HG03135 (cell line): Measurements from ENCODE around the gene SPON1.

ENCODE experiments used
- ATAC-seq: cut with Tn5 transposase; IDR thresholded peaks from one replicate; pipeline ENCODE4 v1.9.1; 2021; ENCODE audit warnings: mild to moderate bottlenecking, moderate library complexity; ENCODE audit not compliant: unreplicated experiment

The SPON1 gene

DNA sequence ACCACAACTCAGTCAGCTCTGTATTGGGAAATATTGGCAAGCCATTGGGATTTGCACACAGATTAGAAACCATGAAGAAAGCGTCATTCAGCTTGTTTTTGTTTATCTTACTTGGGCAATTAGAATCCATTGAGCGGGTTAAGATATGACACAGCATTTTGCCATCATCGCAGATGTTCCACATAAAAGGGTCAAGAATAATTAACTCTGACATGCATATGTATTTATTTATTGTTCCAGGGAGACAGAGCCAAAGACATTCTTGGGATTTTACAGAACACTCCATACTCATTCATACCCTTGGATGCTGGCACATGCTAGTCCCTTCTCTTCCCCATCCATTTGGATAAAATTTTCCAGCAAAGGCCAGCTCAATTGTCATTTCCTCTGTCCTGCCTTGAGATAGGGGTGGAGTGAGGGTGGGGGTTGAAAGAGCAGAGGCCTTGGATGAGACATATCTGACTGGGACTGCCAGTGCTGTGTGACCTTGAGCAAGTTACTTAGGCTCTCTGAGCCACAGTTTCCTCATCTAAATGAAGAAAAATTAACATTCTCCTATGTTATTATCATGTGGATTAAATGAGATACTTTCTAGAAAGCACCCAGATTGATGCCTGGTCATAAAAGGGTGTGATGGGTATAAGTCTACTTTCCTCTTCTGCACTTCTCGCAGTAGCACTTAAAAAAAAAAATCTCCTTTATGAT lies 216.7 kb downstream of the SPON1 start:
- no peak for ATAC-seq

DNA sequence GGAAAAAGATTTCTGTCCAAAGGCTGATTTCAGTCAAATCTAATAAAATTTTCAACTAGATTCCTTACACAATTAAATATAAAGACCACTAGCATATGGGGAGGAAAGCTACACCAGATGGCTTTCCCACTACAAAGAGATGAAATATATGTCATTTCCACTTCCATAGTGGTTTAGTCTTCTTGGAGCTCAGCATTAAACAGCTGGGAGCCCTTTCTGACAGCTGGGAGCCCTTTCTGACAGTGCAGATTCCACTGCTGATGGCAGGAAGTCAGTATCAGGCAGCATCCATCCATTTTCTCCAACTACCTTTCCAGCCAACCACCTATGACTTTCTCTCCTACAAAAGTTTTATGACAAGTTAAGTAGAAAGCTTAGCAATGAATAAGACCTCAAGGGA lies 218.6 kb downstream of the SPON1 start:
- no peak for ATAC-seq

DNA sequence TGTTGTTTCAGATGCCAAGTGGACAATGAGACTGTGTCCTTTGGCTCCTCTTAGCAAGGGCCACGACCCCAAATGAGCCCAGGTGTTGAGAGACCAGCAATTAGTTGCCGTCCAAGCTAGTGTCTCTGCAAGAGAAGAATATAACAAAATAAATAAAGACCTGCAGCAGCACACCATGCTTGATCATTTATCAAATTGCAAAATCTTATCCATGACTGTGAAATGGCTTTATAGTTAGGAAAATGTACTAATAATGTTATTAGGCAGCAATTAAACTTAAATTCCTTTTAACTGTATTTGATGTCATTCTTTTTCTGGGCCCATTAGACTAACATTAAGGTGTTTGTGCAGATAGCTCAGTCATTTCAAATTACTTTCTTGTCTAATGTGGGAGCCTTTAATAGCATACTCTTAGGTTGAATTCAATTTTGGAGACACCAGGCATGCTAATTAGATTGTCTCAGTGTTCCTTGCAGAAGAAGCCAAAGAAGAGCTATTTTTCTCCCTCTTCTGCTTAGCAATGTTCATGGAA lies 220.4 kb downstream of the SPON1 start:
- ATAC-seq, result no peak

DNA sequence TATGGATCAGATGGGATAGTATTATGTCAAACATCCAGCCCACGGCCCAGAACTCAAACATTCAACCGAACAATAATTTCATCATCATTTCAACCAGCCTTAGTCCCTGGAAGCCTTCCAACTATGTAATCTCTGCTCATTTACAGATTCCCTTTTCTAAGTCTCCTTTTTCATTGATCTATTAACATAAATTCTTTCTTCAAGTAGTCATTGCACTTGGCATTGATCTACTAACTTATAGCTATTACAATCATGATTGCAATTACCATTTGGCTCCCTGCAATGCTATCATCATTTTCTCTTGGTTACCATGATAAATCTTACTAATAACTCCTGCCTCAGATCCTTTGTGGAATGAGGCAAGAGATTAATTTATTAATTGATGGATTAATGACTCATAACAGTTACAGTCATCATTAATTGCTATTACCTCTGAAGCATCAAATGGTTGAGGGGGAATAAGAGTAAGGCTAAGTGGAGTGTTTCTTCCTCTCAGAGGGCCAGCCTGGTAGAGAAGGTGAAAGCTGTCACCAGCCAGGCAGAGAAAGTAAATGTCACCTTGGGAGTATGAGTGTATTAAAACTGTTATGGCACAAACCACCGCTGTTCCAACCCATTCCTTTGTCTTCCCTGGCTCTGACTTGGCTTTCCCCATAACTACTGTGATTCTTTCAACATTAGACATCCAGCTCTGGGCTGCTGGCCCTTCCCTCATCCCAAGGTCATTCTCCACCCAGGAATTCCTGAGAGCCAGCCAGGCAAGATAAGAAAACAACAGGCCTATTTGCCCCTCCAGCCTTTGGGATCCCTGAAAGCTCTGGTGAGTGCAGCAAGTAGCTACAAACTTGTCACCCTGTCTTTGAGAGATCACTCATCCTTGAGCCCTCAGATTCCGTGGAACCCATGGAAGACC lies 221.8 kb downstream of the SPON1 start:
- no peak for ATAC-seq

DNA sequence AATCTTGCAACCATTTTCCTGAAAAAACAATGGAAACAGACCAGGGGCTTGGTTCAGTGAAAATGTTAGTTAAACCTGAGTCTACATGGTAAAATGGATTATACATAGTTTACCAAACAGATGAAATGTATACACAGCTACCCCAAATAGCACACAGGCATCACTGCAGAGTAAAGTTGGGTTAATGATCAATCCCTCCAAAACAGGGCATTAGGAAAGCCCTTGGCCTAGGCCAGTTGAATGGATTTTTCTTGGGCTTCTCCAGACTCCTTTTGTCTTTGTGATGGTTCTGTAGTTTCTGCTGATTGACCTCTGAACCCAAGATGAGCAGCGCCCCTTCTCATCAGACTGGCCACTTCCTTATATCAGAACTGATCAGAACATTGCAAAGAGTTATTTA lies 222.9 kb downstream of the SPON1 start:
- no peak for ATAC-seq

GRCh38 chr11:14186046-14186775 lies 223.7 kb downstream of the SPON1 start:
- no peak for ATAC-seq

DNA sequence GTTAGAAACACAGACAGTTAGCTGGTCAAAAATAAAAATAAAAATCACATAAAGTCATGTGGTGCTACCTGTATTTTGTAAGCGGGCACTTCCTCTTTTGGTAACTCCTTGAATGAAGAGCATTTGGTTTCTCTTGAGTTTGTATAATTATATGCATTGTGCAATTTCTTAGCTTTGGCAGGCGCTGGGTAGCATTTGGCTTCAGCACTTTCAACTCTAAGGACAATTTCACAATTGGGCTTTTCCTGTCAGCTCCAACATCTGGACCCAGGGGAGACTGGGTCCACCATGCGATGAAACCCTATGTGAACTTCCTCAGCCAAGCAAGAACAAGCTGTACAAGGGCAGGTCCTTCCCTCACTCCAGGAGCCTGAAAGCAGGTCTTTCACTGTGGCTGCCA lies 227.4 kb downstream of the SPON1 start:
- ATAC-seq, result no peak

- no peak for ATAC-seq
These were observed 228.7 kb downstream of the SPON1 start for GRCh38 chr11:14190992-14191778.

DNA sequence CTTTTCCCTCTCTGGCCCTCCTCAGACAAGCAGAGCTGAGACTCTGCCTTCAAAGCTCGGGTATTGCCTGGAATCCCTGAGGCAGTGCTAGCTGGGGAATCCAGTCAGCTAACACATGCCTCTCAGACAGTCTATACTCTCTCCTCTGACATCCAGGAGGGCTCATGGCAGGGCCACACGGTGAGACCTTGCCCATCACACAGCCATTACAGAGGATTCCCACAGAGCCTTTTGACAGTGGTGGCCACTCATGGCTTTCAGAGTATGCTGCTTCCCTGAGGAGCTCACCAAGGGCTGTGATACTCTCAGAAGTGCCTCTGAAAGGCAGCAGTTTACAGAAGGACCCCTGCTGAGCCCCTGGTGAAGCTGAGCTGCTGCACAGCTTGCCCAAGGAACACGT lies 231.1 kb downstream of the SPON1 start:
- no peak for ATAC-seq

- ATAC-seq, result no peak
These were observed 240.0 kb downstream of the SPON1 start for GRCh38 chr11:14202251-14203196.

DNA sequence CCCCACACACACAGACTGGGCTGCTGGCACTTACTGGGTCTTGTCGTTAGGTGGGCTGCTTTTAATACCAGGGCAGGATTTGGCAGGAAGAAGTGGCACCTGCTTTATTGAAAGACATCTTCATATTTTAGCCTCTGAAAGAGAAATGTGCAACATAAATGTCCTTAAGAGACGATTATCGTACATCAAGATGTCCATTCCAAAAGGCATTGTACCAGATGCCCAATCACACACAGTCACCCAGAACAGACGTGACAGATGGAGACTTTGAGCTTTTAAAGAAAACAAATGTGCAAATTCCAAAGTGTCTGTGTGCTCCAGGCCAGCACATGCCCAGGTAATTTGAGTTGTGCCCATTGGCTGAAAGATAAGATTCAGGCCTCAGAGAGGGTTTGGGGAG lies 240.8 kb downstream of the SPON1 start:
- ATAC-seq, result no peak

GRCh38 chr11:14212986-14213385 lies 250.5 kb downstream of the SPON1 start:
- ATAC-seq, result no peak

DNA sequence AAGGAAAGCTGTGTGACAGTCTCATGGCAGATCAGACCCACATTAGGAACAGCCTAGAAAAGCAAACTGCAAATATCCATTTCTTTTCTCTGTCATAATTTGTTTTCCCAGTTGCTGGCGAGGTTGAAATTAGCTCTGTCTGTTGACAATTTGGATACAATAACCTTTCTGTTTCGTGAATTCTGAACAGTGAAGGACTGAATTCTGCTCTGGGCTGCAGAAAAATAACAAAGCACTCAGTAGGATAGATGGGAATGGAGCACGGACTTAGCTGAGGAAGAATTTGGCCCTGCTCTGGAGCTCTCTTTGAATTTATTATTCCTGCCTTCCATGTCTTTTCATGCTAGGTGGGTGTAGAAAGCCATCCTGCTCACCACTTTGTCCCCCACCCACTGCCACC lies 256.2 kb downstream of the SPON1 start:
- no peak for ATAC-seq

- ATAC-seq, result no peak
These were observed 261.2 kb downstream of the SPON1 start for GRCh38 chr11:14223636-14224288.

DNA sequence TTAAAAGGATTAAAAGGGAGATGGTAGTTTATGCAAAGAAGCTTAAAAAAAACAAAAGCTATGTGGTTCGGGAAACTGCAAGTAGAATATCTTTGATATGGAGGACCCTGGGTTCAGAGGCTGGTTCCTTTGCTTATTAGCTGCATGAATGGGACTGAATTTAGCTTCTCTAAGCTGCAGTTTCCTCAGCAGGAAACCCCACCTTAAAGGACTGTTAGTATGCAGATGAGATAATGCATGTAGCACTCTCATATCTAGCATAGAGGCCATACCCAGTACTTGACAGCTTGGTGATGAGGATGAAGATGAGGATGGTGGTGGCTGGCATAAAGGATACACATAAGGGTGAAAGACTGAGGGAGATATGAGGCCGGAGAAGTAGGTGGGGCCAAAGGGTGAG lies 261.9 kb downstream of the SPON1 start:
- no peak for ATAC-seq

DNA sequence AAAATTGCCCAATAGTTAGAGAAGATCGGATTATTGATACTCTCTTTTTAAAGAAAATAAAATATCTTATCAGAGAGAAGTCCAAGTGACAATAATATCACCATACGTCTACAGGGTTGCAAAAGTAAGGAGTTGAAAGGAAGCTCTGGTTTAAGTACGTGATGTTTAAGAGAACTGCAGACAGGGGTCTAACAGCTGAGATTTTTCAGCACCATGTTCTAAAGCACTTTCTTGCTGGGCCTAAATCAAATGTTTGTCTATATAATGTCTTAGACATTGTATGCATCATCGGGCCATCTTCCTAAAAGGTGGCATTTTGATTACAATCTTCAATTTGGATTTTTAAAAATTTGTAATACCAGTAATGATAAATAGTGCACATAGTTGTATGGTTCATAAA lies 263.1 kb downstream of the SPON1 start:
- ATAC-seq, result no peak

GRCh38 chr11:14228356-14228755 lies 265.8 kb downstream of the SPON1 start:
- ATAC-seq, result no peak

- no peak for ATAC-seq
These were observed 266.9 kb downstream of the SPON1 start for GRCh38 chr11:14229472-14229871.

DNA sequence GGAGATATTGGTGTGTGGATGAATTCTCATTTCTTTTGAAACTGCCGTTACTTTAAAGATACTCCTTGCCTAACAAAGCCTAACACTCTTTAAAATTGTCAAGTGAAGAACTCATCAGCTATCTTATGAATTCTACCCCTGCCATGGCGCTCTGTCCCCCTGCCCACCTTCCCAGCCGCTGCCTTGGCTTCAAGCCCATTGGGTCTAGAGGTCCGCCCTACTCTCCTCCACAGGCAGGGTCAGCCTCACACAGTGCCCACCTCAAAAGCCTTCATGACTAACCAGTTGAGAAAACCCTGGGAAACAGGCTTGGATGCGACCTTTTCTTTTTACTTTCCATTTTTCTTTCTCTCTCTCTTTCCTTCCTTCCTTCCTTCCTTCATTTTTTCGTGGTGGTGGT lies 267.9 kb downstream of the SPON1 start:
- no peak for ATAC-seq
